ENCODE measurements around the gene DAPK3.
"Not testable (repeated sequence)": the region's sequence is repeated elsewhere in the genome, so short reads cannot be mapped to it uniquely, and the experiment has no call there.

DAPK3 gene

GRCh38 chr19:3952755-3953276 is 18.1 kb downstream of the DAPK3 start:
- DNase-seq = not testable (repeated sequence)

GRCh38 chr19:3950871-3951861 is 19.7 kb downstream of the DAPK3 start:
- no peak for DNase-seq

GRCh38 chr19:3949997-3950859 is 20.7 kb downstream of the DAPK3 start:
- DNase-seq = no peak

GRCh38 chr19:3949294-3949693 is 21.6 kb downstream of the DAPK3 start:
- DNase-seq = no peak

GRCh38 chr19:3947316-3947933 is 23.5 kb downstream of the DAPK3 start:
- DNase-seq = not testable (repeated sequence)

GRCh38 chr19:3945838-3946237 is 25.1 kb downstream of the DAPK3 start:
- no peak for DNase-seq

GRCh38 chr19:3944018-3944721 is 26.7 kb downstream of the DAPK3 start:
- DNase-seq = no peak

GRCh38 chr19:3942790-3943409 is 28.0 kb downstream of the DAPK3 start:
- DNase-seq = no peak

GRCh38 chr19:3938300-3938950 is 32.5 kb downstream of the DAPK3 start:
- DNase-seq = not testable (repeated sequence)

GRCh38 chr19:3936506-3937442 is 34.1 kb downstream of the DAPK3 start:
- no peak for DNase-seq

- peak; percentile 14 to 17 for DNase-seq
Measured at GRCh38 chr19:3932931-3933810, 37.7 kb downstream of the DAPK3 start, which contains the start of gene NMRK2. Gene NMRK2, plus strand, starts transcription at chr19:3933069. Its CDS starts 603 bp downstream, at chr19:3933672.

- no peak for DNase-seq
Measured at GRCh38 chr19:3931041-3931440, 39.9 kb downstream of the DAPK3 start.

- DNase-seq = no peak
Measured at GRCh38 chr19:3923912-3924311, 47.0 kb downstream of the DAPK3 start.

GRCh38 chr19:3923096-3923758 is 47.7 kb downstream of the DAPK3 start:
- no peak for DNase-seq

- DNase-seq = no peak
Measured at GRCh38 chr19:3919793-3920192, 51.1 kb downstream of the DAPK3 start.

GRCh38 chr19:3916033-3916432 is 54.9 kb downstream of the DAPK3 start:
- DNase-seq = no peak

GRCh38 chr19:3914199-3914598 is 56.7 kb downstream of the DAPK3 start:
- no peak for DNase-seq

- no peak for DNase-seq
Measured at GRCh38 chr19:3910105-3910504, 60.8 kb downstream of the DAPK3 start.
